HL-60 (cell line): ENCODE data around the gene P3H2.

Experiments used
- CTCF ChIP-seq: IDR thresholded peaks from one replicate; pipeline ENCODE4 v1.5.1; 2011; ENCODE audit warnings: low read length, control low read depth, inconsistent platforms; ENCODE audit not compliant: insufficient read depth
- POLR2AphosphoS5 ChIP-seq: IDR thresholded peaks from 2 replicates; pipeline ENCODE4 v1.6.1; 2012; ENCODE audit warnings: low read depth

- TF ChIP-seq CTCF (no peak), POLR2AphosphoS5 (no peak)
Observed at GRCh38 chr3:190044142-190044541, 76.6 kb downstream of the P3H2 start.
